GM18520 (cell line): ENCODE data around the gene GREM2.

ENCODE experiments used
- ATAC-seq: cut with Tn5 transposase; IDR thresholded peaks from one replicate; pipeline ENCODE4 v1.9.1; 2021; ENCODE audit not compliant: unreplicated experiment

Gene GREM2

GRCh38 chr1:240611228-240611618 is 732 bp downstream of the GREM2 start:
- no peak for ATAC-seq

- no peak for ATAC-seq
Observed at GRCh38 chr1:240610636-240611035, 1.3 kb downstream of the GREM2 start.

GRCh38 chr1:240609527-240610060 is 2.4 kb downstream of the GREM2 start:
- no peak for ATAC-seq

DNA sequence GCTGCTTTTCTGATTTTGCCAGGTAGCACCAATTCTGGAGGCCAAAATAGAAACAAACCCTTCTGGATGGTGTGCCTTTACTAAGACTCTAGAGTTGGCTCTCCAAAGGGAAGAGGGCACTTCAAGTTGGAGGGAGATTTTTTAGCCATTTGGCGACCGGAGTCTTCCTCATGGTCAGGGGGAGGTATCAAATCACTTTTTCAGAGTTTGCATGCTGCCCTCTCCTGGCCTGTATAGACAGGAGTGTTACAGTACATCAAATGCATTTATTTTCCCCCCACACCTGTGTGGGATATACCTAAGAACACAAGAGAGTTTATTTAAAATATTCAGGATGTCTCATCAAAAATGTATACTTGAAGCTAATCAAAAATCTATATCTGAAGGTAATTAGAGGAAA is 3.2 kb downstream of the GREM2 start:
- ATAC-seq = no peak

DNA sequence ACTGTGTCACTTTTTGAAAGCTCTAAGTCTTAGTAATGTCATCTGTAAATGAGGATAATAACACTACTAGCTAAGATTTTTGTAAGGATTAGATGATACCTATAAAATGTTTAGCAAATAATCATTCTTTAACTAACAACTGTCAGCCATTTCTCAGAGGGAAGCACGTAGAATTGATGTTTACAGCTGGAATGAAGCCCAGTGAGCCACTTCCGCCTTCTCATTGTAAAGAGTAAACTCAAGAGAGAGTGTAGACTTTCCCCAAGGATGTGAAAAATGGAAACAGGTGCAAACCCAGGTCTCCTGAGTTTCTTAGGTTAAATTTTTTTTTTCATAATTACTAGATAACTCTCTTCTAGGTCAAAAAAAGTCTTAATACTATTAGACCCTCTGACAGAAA is 4.9 kb downstream of the GREM2 start:
- ATAC-seq = no peak

GRCh38 chr1:240602189-240602588 is 9.8 kb downstream of the GREM2 start:
- ATAC-seq = no peak

DNA sequence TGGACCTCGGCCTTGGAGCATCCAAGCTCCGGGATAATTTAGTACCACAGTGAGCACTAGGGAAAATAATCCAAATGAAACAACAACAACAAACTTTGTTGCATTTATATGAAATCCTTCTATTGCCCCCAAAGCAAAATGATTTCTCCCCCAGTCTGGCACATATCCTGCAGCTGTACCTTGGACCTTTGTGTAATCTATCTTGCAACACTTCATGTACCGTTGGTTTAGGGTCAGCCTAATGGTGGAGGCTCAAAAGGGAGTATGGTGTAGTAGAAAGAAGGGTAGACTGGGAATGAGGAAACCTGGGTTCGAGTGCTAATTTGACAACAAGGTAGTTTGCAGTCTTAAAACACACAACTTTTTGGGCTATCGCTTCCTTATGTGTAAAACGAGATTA is 12.1 kb downstream of the GREM2 start:
- ATAC-seq = no peak

- no peak for ATAC-seq
Observed at GRCh38 chr1:240599299-240599698, 12.7 kb downstream of the GREM2 start.

DNA sequence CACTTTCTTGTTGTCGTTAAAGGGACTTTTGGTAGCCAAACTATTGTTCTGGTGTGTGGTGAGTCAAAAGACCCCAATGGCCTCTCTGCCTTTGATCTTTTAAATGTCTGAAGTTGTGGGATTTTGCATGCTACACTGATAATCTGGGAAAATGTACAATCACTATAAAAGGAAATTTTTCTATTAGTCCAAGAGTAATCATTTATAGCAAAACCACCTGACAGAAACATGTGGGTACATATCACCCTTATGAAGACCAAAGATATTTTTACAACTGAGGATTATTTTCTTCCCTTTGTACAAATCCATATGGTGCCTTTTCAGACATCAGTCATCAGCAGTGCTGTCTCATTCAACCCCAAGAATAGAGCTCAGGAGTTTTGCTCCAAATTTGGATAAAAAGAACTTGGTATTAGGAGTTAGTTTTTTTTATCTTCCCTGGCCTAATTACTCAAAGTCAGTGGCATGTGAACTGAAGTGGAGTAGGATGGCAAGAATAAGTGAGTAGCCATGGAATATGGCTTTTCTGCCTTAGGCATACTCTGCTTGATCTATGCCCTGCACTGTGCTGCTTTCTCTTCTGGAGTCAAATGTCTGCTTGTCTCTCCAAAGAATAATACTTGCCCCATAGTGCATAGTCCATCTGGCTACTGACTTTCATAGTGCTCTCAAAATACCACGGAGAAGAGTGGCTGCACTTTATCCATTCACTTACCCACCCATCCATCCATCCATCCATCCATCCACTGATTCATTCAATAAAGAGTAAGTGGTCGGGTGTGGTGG is 13.5 kb downstream of the GREM2 start:
- ATAC-seq = no peak

DNA sequence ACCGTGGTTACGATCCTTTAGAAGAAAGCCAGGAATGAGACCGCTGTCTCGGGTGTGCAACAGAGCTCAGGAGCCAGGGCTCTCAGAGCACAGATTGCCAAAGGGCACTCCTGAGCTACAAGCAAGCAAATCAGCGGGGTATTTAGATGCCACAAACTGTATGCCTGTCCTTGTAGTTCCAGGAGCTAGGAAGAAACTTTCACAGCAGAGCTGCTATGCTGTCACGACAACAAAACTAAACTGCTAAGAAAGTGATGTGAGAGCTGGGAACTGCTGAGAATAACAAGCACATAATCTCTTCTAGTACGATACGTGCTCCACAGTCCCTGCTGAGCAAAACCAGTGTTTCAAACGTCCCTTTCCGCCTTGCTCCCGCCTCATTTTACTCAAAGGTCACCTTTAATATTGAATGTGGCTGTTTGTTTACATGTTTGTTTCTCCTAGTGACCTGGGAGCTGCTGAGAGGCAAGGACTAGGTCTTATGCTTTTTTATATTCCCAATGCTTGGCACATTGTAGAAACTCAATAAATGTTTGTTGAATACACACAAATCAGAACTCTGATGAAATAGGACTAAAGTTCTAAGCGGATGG is 14.7 kb downstream of the GREM2 start:
- no peak for ATAC-seq

DNA sequence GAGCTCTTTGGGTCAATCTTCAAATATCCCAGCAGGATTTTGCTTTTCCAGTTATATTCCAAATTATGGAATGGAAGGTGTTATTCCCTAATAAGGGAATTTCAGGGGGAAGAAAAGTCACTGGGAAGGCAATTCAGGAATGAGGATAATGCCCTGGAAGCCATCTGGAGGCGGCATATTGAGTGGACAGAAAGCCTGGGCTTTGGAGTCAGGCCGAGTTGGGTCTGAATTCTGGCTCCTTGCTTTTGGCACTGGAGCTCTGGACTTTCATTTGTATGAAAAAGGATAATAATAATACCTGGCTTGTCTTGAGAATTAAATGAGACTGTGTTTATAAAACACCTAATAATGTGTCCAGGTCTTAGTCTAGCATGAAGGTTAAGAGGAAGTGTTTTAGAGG is 16.5 kb downstream of the GREM2 start:
- ATAC-seq = no peak

DNA sequence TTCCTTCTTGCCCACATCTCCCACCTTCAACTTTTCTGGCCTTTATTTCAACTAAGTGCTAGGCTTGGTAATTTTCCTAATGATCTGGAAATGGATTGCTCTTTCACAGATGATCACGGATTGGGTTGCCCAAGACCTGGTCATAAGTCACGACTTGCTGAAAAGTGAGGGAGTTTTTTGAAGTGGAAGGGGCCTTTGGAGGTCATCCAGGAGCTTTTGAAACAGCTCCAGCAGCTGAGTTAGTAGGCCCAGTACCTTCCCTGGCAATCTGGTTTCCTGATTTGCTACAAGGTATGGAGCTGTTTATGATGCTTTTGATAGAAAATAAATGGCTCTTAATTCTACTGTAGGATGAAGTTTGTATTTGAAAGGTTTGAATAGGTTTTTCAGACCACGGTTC is 20.4 kb downstream of the GREM2 start:
- no peak for ATAC-seq

DNA sequence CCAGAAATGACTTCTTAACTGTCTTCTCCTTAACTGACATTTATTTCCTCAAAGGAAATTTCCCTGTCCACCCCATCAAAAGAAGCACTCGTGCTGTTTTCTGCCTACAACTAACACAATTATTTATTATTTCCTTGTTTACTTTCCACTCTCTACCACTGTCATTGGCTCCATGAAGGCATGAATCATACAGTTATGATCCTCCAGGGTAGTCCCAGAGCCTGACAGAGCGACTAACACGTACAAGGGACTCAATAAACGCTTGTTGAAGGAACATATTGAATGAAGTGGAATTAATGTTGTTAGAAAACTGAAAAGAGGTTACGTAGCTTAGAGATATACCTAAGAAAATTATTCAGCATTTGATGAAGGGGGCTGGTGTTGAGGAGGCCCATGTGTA is 20.9 kb downstream of the GREM2 start:
- no peak for ATAC-seq

DNA sequence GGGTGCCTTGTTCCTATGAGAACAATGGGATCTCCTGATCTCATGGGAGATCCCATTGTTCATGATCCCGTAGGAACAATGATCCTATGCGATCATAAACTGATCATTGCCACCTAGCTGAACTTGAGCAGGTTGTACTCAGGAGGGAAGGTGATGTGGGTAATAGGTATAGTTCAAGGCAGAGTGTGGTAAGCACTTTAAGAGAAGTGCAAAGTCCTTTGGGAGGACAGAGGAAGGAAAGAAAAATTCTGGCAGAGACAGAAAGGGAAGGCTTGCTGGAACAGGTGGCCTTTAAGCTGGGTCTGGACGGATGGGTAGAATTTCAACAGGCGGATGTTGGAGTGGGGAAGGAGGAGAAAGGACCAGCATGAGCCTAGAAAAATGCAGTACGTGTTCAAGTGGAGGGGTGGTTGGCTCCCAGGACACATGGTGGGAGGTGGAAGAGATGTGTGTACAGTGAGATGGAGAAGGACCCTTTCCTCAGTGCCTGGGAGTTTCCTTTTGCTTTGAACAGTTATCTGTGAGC is 22.3 kb downstream of the GREM2 start:
- no peak for ATAC-seq

- no peak for ATAC-seq
Observed at GRCh38 chr1:240586006-240586405, 25.9 kb downstream of the GREM2 start.

DNA sequence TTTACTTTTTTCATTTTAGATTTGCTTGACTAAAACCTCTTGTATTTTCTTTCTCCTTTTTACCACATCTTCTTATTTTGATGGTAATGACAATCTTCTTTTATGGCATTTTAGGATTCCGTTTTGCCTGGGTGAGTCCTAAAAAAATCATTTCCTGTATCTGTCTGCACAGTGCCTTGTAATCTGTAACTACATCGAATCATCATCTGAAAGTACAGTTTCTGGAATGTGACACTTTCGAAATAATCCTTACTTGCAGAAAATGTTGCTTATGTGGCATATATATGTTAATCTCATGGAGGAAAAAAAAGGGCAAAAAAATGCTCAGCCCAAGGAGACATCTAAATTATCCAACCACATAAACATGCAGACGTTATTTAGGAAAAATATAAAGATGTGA is 29.0 kb downstream of the GREM2 start:
- ATAC-seq = no peak

DNA sequence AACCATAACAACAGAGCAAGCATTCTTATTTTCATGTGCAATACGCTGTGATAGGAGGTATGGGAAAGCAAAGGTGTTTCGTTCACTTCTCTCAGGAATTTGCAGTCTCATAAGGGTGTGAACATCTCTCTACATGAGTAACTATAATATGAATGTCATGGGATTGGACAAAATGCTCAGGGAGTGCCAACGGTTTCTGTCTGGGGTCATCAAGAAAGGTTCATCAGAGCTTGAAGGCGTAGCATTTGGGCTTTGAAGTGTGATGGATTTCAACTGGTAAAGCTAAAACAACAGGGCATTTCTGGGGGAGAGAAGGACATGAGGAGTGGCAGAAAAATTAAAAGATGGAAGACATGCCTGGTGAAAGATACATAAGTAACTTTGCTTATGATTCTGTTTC is 32.4 kb downstream of the GREM2 start:
- no peak for ATAC-seq

- ATAC-seq = no peak
Observed at GRCh38 chr1:240577095-240577494, 34.9 kb downstream of the GREM2 start.

DNA sequence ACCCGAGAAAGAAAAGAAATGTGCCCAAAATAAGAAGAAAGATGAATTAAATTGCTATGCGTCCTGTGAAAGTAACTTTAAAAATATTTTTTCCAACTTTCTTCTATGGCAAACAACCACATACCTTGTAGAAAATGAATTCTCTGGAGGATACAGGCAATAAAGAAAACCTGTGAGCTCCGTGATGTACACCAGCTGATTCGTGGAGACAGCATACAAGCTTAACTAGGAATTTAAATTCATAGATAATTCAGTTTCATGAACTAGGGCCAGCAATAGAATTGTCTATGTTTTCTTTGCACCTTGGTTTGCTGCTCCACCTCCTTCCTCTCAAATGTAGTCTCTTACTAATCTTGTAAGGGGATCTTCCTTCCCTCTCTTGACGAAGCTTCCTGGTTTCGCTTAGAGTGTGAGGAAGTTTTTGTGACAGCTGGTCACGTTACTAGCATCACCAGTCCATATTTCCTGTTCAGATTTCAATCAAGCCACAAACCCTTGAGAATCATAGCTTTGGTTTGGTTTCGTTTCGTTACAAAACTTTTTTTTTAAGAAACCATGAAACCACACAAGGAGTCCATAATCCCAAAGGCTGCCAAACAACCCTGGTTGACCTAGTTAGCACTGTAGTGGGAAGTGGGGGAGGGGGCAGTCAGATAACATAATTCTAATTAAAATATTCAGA is 35.8 kb downstream of the GREM2 start:
- ATAC-seq = no peak

DNA sequence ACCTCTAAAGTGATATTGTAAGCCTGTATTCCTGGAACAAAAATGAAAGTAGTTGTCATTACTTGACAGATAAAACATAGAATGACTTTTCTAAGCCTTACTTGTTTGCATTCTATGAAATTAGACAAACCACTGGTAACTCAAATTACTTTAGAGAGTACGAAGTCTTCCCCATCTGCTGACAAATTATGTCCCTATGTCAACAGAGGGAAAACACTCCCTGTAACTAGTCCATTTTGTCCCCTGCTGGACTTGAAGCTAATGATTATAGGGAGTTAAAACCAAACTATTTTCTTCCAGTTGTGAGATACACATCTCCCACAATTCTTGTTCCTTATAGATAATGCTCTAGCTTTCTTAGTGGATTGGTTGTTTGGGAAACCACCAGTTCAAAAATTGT is 39.6 kb downstream of the GREM2 start:
- no peak for ATAC-seq

GRCh38 chr1:240571782-240572181 is 40.2 kb downstream of the GREM2 start:
- no peak for ATAC-seq

- ATAC-seq = no peak
Observed at GRCh38 chr1:240567066-240567465, 44.9 kb downstream of the GREM2 start.
